OCI-LY1 (cell line): Measurements from ENCODE around the gene SYNGR1.

Source experiments
- CTCF ChIP-seq: fragments of 200-600 bp; sonication (generic), shearing (Covaris generic); IDR thresholded peaks from 2 replicates; pipeline ENCODE4 v1.5.1; 2017; ENCODE audit warnings: mild to moderate bottlenecking, antibody characterized with exemption, low read length, moderate library complexity, mixed read lengths
- EZH2 ChIP-seq: fragments of 200-600 bp; sonication (generic), shearing (Covaris generic); IDR thresholded peaks from 2 replicates; pipeline ENCODE4 v1.8.0; 2017; ENCODE audit warnings: borderline replicate concordance, mixed run types, mild to moderate bottlenecking, antibody characterized with exemption, low read length, moderate library complexity, mixed read lengths

DNA sequence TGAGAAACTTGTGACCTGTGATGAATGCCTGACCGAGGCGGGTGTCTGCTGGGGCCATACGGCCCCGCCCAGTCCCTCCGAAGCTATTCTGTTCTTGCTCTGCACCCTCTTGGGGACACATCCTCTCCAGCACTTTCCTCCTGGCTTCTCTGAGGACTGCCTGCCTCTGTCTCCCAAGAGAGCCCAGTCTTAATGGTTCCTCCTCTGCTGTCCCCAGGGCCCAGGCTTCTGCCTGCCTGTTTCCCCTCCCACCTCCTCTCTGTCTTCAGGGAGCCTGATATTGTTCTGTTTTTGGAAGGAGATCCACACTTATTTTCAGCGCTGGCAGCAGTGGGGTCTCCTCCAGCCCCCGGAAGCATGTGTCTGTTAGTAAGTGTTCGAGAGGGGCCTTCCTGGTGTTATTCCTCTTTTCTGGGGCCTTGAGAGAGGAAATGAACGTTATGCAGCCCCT, 18.7 kb downstream of the SYNGR1 start:
- TF ChIP-seq CTCF (no peak), EZH2 (no peak)
